Measurements from ENCODE around the gene SHISA4.

GRCh38 chr1:201928266-201928665, 39.6 kb downstream of the SHISA4 start:
- no peak for TF ChIP-seq CTCF (IDR thresholded peaks at IDR 0.05)
- TF ChIP-seq POLR2A (IDR thresholded peaks at IDR 0.05) = no peak
